Stimulated activated naive B cell treated with anti-CD40 and anti-IgM and Interleukin-4, amounts not matched to agents 10 μg/mL and 1 μg/mL and 100 μg/mL, for 72 hours (primary cell): Measurements from ENCODE around the gene SORCS2.

ENCODE experiments used
- ATAC-seq, 2 donors: fragments of 150-1000 bp; cut with Tn5 transposase; replicated peaks; 2 replicates each; pipeline ENCODE4 v1.10.0; 2021; ENCODE audit warnings: moderate library complexity in 1 of 2
- DNase-seq: peaks from one replicate; pipeline ENCODE4 v3.0.0; 2021
- H3K27ac Mint-ChIP-seq: one replicate; pipeline ENCODE4 v1.8.0; 2022; ENCODE audit warnings: mild to moderate bottlenecking, mixed read lengths
- H3K27me3 Mint-ChIP-seq, 2 donors: one replicate each; pipeline ENCODE4 v1.8.0; 2022; ENCODE audit warnings: mixed read lengths in 2 of 2
- H3K36me3 Mint-ChIP-seq, 2 donors: one replicate each; pipeline ENCODE4 v1.8.0; 2022; ENCODE audit warnings: mixed read lengths in 2 of 2, mild to moderate bottlenecking in 1 of 2
- H3K4me1 Mint-ChIP-seq, 2 donors: one replicate each; pipeline ENCODE4 v1.8.0; 2022; ENCODE audit warnings: mixed read lengths in 2 of 2, mild to moderate bottlenecking in 1 of 2
- H3K4me3 Mint-ChIP-seq, 2 donors: one replicate each; pipeline ENCODE4 v1.8.0; 2022; ENCODE audit warnings: mild to moderate bottlenecking in 2 of 2, mixed read lengths in 2 of 2, moderate library complexity in 1 of 2
- H3K9me3 Mint-ChIP-seq, 2 donors: one replicate each; pipeline ENCODE4 v1.8.0; 2022; ENCODE audit warnings: mixed read lengths in 2 of 2, mild to moderate bottlenecking in 1 of 2

SORCS2 gene

DNA sequence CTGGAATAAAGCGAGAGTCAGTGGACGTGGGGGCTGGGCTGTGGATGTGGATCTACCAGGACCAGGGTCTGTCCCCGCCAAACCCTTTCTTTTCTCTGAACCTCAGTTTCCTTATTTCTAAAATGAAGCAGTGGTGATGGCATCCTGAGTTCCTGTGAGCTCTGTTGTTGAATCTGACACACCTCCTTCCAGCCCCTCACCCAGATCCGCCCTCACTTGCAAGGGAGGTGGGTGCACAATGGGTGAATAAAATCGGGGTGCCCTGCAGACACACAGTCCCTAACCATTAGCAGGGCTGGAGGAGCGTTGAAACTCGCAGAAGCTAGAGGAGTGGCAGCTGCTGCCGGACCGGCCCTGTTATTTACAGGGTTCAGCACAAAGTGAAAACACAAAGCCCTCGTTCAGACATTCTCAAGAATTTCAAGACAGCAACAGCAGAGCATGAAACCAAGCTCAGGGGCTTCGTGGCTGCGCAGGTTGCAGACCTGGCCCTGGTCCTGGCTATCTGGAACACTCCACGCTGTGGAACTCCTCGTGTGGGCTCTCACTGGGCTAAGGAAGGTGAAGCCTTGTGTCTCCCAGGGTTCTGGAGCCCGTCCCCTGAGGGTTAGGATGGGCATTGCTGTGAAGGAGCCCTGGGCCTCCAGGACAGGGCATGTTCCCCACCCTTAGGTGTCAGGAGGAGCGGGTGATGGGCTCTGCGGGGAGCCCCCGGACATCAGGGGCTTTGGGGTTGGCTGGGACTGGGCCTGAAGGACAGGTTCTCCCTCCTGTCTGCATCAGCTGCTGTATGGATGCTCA lies 199.5 kb downstream of the SORCS2 start:
- Mint-ChIP-seq H3K27me3 (peaks cover 3 to 6% of the 10 kb centered on the region in 2 donors), H3K27ac (no peak overlapping the region), H3K9me3 (peaks cover 6 to 8% of the 10 kb centered on the region in 2 donors), H3K36me3 (no peaks in the 10 kb centered on the region), H3K4me1 (no peaks in the 10 kb centered on the region), H3K4me3 (no peak overlapping the region)
- DNase-seq (no peak), ATAC-seq (no peak)

- DNase-seq (no peak), ATAC-seq (no peak)
- H3K4me1 Mint-ChIP-seq, result no peaks in the 10 kb centered on the region
- no peak overlapping the region for H3K27ac Mint-ChIP-seq
- H3K36me3 Mint-ChIP-seq, result no peaks in the 10 kb centered on the region
- peaks cover 2 to 3% of the 10 kb centered on the region in 2 donors for H3K9me3 Mint-ChIP-seq
- H3K27me3 Mint-ChIP-seq, result peaks cover 3 to 11% of the 10 kb centered on the region in 2 donors
- no peak overlapping the region for H3K4me3 Mint-ChIP-seq
These were observed 200.4 kb downstream of the SORCS2 start for GRCh38 chr4:7392438-7393421.

GRCh38 chr4:7393601-7394575 lies 201.6 kb downstream of the SORCS2 start:
- Mint-ChIP-seq H3K4me3 (no peak overlapping the region), H3K9me3 (no peaks in the 10 kb centered on the region), H3K27ac (no peak overlapping the region), H3K27me3 (peaks cover 3 to 16% of the 10 kb centered on the region in 2 donors), H3K4me1 (no peaks in the 10 kb centered on the region), H3K36me3 (no peaks in the 10 kb centered on the region)
- ATAC-seq (no peak), DNase-seq (no peak)

DNA sequence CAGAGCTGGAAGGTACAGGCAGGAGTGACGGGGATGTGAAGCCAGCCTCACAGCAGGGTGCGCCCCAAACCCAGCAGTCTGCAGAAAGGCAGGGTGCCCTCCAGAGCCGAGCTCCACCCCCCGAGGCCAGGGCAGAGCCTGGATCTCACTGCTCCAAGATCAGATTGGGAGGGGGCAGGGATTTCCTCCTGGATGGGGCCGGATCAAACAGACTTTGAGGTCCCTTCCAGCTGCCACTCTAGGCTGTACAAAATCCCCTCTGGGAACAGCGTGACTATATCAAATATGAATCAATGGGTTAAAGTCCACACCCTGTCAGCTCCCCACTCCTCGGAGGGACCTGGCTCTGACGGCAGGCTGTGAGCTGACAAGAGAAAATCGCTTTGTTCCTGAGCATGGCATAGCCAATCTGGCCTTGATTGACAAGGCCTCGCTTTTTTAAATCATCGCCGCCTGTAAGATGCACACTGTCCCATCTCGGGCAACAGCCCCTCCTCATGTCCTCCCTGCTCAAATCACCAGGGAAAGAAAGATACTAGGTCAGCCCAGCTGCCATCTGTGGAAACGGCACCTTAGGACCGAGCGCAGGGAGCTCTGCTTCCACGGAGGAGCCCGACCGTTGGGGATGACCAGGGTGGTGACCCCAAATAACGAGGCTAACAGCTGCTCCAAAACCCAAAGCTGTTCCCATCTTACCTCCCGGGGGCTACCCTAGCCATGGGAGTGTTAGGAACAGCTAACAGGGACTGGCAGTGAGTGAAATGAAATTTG lies 202.5 kb downstream of the SORCS2 start:
- Mint-ChIP-seq H3K9me3 (no peaks in the 10 kb centered on the region), H3K27ac (no peak overlapping the region), H3K4me3 (no peak overlapping the region)

GRCh38 chr4:7395645-7396044 lies 203.3 kb downstream of the SORCS2 start:
- DNase-seq (no peak), ATAC-seq (no peak)
- Mint-ChIP-seq H3K9me3 (peaks cover 3% of the 10 kb centered on the region in 2 donors), H3K4me1 (no peaks in the 10 kb centered on the region), H3K36me3 (no peaks in the 10 kb centered on the region), H3K27ac (no peak overlapping the region), H3K27me3 (peaks cover 3 to 21% of the 10 kb centered on the region in 2 donors), H3K4me3 (no peak overlapping the region)

More for the DNA sequence above, 202.5 kb downstream of the SORCS2 start:
- Mint-ChIP-seq H3K4me1 (no peaks in the 10 kb centered on the region), H3K36me3 (no peaks in the 10 kb centered on the region), H3K27me3 (peaks cover 0 to 16% of the 10 kb centered on the region in 2 donors)
- ATAC-seq (no peak), DNase-seq (no peak)

DNA sequence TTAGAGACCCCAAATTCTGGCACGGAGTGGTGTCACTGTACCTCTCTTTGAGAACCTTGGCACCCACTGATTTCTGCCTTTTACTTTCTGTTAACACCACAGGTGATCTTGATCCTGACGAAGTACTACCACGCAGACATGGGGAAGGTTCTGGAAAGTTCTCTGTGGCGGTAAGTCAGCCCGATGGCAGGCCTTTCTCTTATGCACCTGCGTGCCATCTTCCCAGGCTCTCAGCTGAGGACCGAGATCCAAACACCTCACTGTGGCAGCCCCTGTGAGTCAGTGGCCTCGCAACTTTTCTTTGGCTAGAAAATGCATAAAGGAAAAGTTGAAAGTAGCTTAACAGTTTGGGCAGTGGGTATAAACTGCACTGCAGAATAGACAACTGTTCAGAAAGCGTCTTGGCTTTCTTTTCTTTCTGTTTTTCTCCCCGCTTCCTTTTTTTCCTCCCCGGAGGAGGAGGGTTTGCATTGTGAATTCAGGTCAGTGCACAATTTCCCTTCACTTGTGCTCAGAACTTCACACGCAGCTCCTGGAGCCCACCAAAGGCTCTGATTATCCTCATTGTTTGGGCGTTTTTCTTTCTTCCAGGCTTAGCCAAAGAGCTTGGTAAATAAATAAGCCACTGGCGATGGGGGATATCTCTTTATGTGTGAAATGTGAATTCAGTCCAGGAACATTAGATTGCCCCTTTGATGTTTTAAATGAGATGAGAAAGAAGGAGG lies 204.0 kb downstream of the SORCS2 start:
- no peaks in the 10 kb centered on the region for H3K4me1 Mint-ChIP-seq
- no peak overlapping the region for H3K4me3 Mint-ChIP-seq
- peaks cover 7 to 9% of the 10 kb centered on the region in 2 donors for H3K9me3 Mint-ChIP-seq
- ATAC-seq (no peak), DNase-seq (no peak)
- H3K36me3 Mint-ChIP-seq, result no peaks in the 10 kb centered on the region
- H3K27ac Mint-ChIP-seq, result no peak overlapping the region
- H3K27me3 Mint-ChIP-seq, result peaks cover 9 to 21% of the 10 kb centered on the region in 2 donors

DNA sequence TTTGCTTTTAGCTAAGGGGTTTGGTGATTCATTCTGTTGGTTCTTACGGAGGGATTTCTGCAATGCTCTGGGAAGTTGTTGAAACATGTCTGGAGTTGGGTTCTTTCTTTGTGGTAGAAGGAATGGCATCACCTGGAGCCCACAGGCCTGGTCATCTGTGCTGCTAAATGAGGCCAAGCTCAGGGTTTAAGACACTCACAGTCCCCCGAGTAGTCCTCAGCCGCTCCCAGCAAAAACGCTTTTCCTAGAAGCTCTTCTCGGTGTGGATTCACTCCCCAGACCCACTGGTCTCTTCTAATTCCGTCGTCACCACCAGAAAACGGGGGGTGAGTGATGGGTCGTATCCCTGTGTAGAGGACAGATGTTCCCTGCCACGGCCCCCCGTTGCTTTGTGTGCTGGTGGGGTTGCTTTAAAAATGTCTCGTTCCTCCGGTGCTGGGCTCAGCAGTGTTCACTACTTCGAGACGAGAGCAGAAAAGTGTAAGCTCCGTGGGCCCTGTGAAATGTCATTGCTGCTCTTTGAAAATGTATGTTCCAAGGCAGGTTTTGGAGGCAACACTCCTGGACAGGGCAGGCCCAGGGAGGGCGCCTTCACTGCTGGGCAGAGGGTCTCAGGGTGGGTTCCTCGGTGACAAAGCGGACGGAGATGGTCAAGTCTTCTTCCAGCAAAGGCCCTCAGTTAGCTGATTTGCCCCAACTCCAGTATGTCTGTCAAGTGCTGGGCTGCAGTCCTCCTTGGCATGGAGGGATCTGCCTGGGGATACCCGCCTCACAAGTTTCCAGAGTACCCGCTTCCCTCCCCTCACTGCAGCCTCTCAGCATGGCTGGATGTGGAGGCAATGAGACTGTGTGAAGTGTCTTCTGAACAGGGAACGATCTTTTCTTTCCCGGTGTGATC lies 205.1 kb downstream of the SORCS2 start:
- no peak overlapping the region for H3K27ac Mint-ChIP-seq
- peaks cover 7 to 9% of the 10 kb centered on the region in 2 donors for H3K9me3 Mint-ChIP-seq
- no peak overlapping the region for H3K4me3 Mint-ChIP-seq
- no peaks in the 10 kb centered on the region for H3K36me3 Mint-ChIP-seq
- no peak for DNase-seq
- ATAC-seq, result no peak
- H3K4me1 Mint-ChIP-seq, result no peaks in the 10 kb centered on the region
- peaks cover 9 to 21% of the 10 kb centered on the region in 2 donors for H3K27me3 Mint-ChIP-seq

DNA sequence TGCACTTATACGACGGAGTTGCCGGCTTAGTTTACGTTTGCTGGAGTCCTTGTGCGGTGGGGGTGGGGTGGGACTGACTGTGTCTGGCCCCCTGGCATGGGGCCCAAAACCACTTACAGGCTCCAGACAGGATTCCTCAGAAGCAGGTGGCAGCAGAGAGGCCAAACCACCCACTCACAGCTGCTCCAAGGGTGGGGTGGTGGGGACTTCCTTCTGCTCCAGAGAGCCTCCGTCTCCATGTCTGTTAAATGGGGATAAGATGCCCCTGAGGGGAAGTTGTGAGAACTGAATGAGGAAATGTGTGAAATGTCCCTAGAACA lies 205.7 kb downstream of the SORCS2 start:
- Mint-ChIP-seq H3K4me3 (no peak overlapping the region), H3K9me3 (peaks cover 7 to 9% of the 10 kb centered on the region in 2 donors), H3K36me3 (no peaks in the 10 kb centered on the region), H3K27ac (no peak overlapping the region), H3K27me3 (peaks cover 9 to 16% of the 10 kb centered on the region in 2 donors), H3K4me1 (no peaks in the 10 kb centered on the region)
- no peak for ATAC-seq
- DNase-seq, result no peak

GRCh38 chr4:7398788-7399439 lies 206.6 kb downstream of the SORCS2 start:
- no peak overlapping the region for H3K4me3 Mint-ChIP-seq
- no peak for ATAC-seq
- no peaks in the 10 kb centered on the region for H3K36me3 Mint-ChIP-seq
- no peak overlapping the region for H3K27ac Mint-ChIP-seq
- H3K4me1 Mint-ChIP-seq, result no peaks in the 10 kb centered on the region
- H3K9me3 Mint-ChIP-seq, result peaks cover 7 to 9% of the 10 kb centered on the region in 2 donors
- no peak for DNase-seq
- peaks cover 9 to 15% of the 10 kb centered on the region in 2 donors for H3K27me3 Mint-ChIP-seq

DNA sequence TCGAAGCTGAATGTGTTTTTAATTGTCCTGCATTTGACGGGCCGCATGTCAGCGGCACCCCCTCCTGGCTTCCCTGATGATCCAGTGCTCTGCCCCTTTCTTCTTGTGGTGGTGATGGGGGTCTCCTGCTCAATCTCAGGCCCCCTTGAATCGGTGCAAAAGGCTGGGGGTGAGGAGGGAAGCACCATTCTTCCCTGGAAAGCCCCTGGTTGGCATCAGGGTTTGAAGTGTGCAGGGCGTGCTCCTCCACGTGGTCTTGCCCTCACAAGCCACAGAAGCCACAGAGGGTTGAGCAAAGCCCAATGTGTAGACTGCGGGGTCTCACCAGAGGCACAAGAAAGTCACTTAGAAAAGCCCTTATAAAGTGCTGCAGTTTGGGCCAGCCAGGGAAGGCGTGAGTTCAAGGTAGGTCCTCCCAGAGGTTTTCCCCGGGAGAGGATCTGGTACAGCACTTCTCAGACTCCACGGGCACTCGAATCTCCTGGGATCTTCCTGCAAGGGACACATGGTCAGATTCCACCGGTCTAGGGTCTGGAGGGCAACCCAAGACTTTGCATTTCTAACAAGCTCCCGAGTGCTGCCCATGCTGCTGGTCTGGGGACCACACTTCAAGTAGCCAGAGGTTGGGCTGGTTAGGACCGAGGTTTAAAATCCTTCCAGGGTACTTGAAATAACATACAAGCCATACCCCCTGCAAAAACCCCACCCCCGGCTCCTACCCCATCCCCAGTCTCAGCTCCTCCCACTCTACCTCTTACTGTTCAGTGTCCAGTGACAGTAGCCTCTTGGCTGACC lies 207.3 kb downstream of the SORCS2 start:
- H3K27me3 Mint-ChIP-seq, result peaks cover 9 to 15% of the 10 kb centered on the region in 2 donors
- no peaks in the 10 kb centered on the region for H3K36me3 Mint-ChIP-seq
- DNase-seq, result no peak
- H3K9me3 Mint-ChIP-seq, result peaks cover 9 to 10% of the 10 kb centered on the region in 2 donors
- H3K27ac Mint-ChIP-seq, result no peak overlapping the region
- H3K4me3 Mint-ChIP-seq, result no peak overlapping the region
- ATAC-seq, result no peak
- no peaks in the 10 kb centered on the region for H3K4me1 Mint-ChIP-seq

- H3K27me3 Mint-ChIP-seq, result peaks cover 9 to 15% of the 10 kb centered on the region in 2 donors
- H3K27ac Mint-ChIP-seq, result no peak overlapping the region
- no peak for ATAC-seq
- no peaks in the 10 kb centered on the region for H3K36me3 Mint-ChIP-seq
- H3K4me3 Mint-ChIP-seq, result no peak overlapping the region
- peaks cover 11% of the 10 kb centered on the region in 2 donors for H3K9me3 Mint-ChIP-seq
- no peaks in the 10 kb centered on the region for H3K4me1 Mint-ChIP-seq
- no peak for DNase-seq
These were observed 208.4 kb downstream of the SORCS2 start for GRCh38 chr4:7400671-7401298.
